Fibroblast of lung (primary cell): ENCODE results near the gene ZNF148.

Experiments
- EZH2 ChIP-seq: IDR thresholded peaks from 2 replicates; pipeline ENCODE4 v1.5.1; 2012; ENCODE audit warnings: low read length, control low read depth, mild to moderate bottlenecking; ENCODE audit errors: missing control alignments
- TF ChIP-seq, protein P1 (sequence below), 2 donors: IDR thresholded peaks in 1 of 2; conservative IDR thresholded peaks in 1 of 2; 1 replicate in 1 of 2; 2 replicates in 1 of 2; pipeline ENCODE4 v1.5.1; 2011 to 2012; ENCODE audit warnings: low read length in 2 of 2, control low read depth in 1 of 2, inconsistent platforms in 1 of 2, low read depth in 1 of 2, mild to moderate bottlenecking in 1 of 2

DNA sequence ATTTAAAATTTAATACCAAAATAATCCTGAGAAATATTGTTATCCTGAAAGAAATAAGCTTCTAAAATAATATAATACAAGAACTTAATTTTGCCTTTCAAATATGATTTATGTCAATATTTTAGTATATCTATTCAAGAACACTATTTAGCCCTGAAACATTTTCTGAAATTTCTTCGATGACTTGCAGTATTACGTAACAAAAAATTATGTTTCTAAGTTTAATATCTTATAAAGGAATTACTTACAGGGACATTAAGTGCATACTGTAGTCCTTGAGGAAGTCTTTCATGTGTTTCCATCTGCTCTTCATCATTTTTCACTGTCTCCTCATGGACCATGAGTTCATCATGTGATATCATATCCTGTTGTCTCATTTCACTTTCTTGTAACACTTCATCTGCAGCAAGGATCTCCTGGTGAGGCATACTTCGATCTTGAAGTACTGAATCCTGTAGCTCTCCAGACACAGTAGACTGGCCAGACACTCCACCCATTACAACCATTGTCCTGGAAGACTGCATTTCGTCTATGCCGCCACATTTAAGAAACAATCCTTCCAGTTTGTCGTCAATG is 62.0 kb downstream of the ZNF148 start:
- TF ChIP-seq, protein P1, sequence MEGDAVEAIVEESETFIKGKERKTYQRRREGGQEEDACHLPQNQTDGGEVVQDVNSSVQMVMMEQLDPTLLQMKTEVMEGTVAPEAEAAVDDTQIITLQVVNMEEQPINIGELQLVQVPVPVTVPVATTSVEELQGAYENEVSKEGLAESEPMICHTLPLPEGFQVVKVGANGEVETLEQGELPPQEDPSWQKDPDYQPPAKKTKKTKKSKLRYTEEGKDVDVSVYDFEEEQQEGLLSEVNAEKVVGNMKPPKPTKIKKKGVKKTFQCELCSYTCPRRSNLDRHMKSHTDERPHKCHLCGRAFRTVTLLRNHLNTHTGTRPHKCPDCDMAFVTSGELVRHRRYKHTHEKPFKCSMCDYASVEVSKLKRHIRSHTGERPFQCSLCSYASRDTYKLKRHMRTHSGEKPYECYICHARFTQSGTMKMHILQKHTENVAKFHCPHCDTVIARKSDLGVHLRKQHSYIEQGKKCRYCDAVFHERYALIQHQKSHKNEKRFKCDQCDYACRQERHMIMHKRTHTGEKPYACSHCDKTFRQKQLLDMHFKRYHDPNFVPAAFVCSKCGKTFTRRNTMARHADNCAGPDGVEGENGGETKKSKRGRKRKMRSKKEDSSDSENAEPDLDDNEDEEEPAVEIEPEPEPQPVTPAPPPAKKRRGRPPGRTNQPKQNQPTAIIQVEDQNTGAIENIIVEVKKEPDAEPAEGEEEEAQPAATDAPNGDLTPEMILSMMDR (conservative IDR thresholded peaks at IDR 0.05 in 1 of 2, IDR thresholded peaks at IDR 0.05 in 1 of 2; ENCODE audit: low read depth in 1 of 2, low read length in 2 of 2), result no peak
- no peak for TF ChIP-seq EZH2
